HG03066 (cell line): ENCODE data around the gene SPOCK1.

Source experiments
- ATAC-seq: cut with Tn5 transposase; IDR thresholded peaks from one replicate; pipeline ENCODE4 v1.9.1; 2021; ENCODE audit warnings: low read depth; ENCODE audit not compliant: unreplicated experiment

SPOCK1 gene

DNA sequence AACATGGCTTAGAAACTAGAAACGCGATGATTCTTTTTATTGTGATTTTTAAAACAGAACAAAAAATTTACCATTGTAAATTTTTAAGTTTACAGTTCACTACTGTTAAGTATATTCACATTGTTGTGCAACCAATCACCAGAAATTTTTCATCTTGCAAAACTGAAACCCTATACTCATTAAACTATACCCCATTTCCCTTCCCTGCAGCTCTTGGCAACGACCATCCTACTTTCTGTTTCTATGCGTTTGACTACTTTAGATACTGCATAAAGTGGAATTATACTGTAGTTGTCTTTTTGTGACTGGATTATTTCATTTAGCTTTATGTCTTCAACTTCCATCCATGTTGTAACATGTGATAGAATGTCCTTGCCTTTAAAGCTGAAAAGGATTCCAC is 52.5 kb downstream of the SPOCK1 start:
- no peak for ATAC-seq

DNA sequence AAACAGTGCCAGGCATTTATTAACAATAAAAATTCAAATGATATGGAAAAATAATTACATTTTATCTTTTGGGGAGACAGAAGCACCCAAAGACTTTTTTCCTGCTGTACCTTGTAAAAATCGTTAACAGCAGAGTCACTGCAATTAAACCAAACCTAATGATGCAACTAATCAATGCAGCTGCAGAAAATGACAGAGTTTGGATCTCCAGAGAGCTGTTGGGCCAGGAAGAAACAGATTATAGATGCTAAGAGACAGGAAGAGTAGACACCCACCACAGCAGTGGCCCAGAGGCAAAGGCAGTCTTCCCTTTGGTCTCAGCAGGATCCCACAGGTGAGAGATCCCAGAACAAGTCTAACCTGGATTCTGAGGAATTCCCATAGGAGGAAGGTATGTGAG is 53.0 kb downstream of the SPOCK1 start:
- ATAC-seq, result no peak

DNA sequence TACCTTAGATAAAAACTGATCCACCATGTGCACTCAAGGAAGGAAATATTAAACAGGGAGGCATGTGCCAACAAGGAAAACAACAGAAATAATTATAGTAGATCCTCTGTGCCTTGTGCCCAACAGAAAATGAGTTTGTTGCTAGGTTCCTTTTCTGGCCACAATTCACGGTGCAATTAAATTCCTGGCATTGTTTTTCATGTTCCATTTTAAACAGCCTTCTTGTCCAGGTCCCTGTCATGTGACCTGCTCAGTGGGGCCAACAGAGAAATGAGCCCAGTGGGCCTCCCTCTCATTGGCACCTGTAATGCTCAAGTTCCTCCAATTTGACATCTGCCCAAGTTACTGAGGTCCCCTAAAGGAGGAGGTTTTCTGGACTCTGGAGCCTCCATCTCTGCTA is 56.5 kb downstream of the SPOCK1 start:
- ATAC-seq, result no peak

DNA sequence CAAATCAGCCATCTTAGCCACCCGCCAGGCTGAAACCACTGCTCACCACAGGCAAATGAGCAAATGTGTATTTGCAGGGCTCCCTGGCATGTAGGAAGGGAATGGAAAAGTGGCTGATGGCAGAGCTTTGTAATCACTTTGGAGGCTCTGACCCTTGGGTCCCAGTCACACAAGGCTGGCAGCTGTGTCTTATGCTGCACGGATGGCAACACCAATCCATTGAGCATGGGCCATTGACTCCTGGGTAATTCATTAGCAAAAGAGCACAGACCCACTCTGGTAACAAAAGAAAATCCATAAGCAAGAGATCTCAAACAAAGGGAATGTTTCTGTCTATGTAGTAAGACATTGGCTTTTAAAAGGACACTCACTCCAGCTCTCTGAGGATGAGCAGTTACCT is 57.6 kb downstream of the SPOCK1 start:
- ATAC-seq, result no peak

DNA sequence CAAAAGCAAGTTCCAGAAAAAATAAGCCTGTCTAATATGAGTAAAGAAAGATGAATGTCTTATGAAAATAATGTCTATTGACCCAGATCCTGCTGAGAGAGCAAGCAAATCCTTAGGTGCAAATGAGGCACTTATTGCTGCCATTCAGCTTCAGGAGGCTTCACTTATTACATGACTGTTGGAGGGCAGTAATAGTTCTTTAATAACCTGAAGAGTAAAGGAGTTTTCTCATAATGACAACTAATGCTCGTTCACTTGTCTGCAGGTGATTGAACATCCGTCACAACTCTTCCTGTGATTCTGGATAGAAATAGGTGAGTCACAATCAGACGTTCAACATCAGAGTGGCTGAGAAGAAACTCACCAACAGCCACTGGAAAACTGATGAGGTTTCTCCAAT is 58.3 kb downstream of the SPOCK1 start:
- ATAC-seq, result no peak

DNA sequence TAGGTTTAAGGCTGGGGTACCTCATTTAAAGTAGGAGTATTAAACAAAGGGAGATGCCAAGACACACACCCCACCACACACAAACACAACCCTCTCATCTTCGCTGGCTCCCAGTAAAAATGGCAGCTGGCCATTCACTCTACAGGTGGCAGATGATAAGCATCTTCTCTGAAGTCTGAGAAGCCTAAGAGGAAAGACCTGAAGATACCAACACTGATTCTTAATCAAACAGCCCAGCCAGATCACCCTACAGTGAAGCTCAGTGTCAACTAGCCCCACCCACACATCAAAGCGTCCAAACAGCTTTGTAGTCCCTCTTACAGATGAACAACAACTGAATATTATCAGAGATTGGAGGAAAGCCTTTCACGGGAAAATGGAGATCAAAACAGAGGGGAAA is 59.5 kb downstream of the SPOCK1 start:
- no peak for ATAC-seq

DNA sequence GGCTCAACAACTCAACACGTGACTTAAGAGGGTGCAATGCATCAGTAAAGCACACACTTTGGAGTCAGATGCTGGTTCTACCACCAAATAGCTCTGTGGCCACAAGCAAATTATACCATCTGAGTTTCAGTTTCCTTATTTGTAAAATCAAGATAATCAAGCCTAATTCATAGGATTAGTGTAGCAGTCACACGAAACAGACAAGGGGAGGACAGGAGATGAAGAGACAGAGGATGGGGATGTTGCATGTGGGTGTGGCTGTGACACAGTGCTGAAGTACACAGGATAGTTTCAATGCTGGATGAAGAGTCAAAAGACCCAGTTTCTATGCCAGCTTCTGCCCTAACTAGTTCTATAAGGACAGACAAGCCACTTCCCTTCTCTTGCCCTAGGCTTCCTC is 60.2 kb downstream of the SPOCK1 start:
- ATAC-seq, result no peak

DNA sequence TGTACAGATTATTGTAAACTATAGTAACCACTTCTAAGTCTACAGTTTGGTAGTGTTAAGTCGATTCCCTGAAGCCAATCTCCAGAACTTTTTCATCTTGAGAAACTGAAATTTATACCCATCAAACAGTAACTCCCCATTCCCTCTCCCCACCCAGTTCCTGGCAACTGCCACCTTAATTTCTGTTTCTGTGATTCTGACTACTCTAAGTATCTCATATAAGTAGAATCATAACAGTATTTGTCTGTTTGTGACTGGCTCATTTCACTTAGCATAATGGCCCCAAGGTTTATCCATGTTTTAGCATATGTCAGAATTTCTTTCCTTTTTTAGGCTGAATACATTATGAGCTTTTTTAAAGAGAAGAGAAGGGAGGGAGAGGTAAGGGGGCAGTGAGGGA is 61.4 kb downstream of the SPOCK1 start:
- ATAC-seq, result no peak

DNA sequence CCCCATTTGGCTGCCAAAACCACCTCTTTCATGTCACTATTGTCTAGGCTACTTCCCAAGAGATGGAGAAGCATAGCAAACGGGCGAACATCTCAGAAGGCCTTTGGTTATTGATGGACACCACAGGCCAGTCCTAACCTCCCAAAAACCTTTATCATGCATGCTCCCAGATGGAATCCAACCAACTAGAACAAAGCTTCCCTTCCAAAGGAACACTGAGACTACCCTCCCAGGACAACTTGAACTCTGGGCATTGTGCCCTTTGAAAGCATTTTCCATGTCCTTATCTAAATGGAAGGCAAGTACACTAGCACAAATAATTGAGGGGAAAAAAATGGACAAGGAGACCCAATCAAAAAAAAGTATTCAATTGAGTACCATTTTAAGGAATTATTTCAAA is 65.6 kb downstream of the SPOCK1 start:
- ATAC-seq, result no peak

DNA sequence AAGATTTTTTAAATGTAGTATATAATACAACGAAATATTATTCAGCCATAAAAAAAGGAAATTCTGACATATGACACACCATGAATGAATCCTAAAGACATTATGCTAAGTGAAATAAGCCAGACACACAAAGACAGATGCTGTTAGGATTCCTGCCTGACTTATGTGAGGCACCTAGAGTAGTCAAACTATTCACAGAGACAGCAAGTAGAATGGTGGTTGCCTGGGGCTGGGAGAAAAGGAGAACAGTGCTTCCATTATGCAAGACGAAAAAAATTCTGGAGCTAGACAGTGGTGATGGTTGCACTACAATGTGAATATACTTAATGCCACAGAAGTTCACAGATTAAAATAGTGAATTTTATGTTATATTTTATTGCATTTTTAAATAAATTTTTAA is 66.8 kb downstream of the SPOCK1 start:
- no peak for ATAC-seq

DNA sequence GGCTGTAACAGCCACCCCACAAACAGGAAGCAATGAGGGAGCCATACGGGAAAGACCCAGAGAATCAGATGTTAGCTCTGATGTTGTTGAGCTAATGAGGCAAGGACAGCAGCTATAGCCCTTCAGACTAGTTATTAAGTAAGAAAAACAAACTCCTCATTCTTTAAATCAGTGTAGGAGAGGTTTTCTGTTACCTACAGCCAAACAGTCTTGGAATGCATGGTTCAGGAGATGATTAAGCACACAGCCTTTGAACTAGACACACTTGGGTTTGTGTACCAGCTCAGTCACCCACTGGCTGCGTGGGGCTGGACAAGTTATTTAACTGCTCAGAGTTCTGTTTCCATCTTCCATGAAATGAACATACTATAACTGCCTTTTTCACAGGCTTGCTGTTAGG is 68.1 kb downstream of the SPOCK1 start:
- no peak for ATAC-seq

DNA sequence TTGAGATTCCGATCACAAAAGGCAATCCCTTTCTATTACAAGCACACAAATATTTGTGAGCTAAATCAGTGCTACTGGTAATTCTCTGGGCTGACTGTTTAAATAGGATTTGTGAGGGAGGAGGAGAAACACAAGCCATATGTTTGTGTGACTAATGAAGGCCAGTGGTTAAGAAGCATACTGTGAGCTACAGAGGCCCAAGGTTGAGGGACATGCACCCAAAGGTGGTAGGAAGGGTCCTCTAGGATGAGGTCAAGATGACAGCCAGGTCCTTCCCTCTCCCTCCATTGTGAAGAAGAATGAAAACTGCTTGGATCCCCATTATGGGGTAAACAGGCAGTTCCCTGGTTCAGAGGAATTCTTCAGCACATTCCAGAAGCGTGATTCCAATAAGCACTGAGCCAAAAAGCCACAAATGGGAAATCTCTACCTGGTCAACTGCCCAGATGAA is 83.9 kb downstream of the SPOCK1 start:
- ATAC-seq, result no peak

DNA sequence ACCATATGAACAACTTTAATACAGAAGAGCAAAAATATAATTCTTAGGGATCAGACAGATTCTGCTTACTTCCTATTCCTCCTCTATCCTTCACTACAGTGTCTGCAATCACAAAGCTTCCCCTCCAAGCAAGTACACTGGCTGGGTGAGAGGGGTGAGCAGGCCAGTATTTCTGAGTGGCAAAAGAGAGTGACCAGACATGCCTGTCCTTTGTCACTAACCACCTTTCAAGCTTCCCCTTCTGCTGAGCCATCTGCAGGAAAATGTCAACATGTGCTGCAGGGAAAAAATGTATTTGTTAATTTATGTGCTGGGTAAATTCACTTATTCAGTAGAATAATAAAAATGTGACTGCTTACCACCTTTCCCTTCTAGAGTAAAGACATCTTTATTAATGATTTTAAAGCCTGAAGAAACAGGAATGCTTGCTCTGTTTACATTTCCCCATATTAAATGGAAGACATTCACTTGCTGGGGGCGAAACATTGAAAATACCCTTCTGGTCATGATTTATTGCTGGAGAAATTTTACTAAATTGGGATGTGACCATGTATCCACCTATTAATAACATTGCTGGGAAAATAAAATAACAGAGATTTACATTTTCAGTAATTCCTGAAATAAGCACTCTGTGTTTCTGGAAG is 84.9 kb downstream of the SPOCK1 start:
- no peak for ATAC-seq

DNA sequence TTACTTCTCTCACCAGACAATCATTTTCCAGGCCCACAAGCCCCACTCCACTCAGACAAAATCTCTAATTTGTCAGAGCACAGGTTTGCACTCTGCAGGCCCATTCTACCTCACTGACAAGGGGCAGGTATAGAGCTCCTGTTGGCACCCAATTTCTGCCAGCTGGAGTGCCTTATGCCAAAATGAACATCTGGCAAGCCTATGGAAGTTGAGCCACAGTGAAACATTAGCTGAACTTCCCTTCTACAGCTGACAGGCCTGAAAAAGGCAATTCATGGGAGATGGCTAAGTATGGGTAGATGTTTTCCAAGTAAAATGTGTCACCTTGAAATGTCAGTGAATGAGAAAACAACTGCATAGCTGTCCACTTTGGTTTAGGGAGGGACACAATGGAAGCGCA is 87.0 kb downstream of the SPOCK1 start:
- ATAC-seq, result no peak

DNA sequence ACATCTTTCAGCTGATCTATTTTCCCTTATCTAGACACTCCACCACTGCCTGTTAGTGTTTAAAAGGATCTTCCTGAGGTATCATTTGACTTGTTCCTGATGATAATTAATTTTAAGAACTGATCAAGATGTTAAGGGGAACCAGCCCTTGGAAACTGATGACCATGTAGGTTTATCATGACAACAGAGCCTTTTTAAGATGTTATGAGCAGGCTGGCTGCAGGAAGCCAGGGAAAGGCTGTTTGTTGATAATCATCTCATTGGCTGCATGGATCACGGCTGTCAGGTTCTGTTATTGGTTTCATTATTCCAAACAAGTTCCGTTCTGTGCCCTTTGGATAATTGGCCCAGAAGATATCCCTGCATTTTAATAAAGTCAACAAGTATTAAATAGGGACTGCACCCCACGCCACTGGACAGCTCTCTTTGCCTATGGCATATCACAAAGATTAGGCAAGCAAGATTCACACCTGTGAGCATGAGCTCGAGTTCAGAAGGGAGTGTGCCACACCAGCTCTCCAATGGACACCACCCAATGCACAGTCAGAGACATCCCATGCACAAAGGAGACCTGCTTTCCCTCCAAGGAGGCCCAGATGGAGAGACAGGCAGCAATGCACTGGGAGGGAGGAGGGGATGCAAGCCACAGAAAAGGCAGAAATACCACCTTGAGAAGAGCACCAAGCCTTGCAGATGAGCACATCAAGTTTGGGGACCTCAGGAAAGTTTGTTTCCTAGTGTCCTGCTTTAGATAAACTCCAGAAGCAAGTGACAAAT is 88.7 kb downstream of the SPOCK1 start:
- ATAC-seq, result no peak

DNA sequence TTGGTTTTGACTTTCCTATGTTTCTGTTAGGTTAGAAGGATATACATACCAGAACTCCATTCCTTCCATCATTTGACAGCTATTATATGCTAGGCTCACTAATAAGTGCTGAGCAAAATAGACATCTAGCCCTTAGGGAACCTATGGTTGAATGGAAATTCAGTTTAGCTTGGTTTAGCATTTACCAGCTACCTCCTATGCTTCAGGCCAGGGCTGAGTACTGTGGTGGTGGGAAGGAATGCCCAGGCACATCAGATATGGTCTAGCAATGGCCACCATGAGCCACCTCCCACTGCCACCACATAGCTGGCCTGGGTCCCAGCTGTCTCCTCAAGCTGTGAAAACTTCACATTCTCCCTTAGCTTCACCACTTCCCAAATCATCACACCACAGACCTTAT is 89.4 kb downstream of the SPOCK1 start:
- no peak for ATAC-seq

DNA sequence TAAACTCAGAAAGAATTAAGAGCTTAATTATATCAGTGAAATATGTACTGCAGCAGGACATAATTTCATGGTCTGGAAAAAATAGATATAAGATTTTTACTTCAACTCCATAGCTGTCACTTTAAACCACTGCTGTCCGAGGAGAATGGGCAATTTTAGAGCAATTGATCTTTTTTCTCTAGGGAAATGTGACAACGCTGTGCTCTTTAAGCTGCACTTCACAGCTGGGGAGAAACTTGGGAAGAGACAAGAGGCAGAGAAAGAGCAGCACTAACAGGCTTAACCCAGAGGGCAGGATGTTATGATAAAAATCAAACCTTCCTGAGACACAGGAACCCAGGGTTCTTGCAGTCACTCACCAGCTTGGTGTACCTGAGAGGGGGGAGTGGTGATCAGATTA is 92.0 kb downstream of the SPOCK1 start:
- no peak for ATAC-seq

DNA sequence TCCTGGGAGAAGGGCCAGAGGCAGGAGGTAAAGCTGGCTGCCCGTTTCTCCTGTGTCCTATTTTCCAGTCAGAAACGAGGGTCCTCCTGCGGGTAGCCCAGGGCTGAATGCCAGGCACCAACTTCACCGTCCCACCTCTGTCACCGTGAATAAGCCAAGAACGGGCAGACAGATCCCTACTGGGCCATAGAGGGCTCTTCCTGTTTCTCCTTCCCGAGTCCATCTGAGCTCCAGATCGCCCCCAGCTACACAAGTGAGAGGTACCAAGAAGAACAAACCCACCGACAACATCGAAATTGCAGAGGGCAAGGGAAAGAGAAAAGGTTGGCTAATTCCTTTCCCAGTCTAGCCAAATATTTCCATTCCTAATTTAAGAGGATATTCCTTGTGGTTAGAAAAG is 93.7 kb downstream of the SPOCK1 start:
- no peak for ATAC-seq

DNA sequence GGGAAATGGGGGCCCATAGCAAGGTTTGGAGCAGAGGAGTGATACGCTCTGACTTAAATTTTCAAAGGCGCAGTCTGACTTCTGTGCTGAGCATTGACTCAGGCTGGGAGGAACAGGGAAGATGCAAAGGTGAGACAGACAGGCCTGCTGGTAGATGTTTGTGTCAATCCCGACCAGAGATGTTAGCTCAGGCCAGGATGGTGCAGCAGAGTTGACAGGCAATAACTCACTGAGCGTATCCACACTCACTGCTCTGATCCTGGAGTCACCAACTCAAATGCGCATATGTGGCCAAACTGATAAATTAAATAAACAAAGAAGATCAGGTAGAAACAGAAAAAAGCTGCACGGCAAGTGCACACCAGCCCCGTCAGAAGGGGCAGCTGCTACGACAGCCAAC is 95.3 kb downstream of the SPOCK1 start:
- no peak for ATAC-seq

DNA sequence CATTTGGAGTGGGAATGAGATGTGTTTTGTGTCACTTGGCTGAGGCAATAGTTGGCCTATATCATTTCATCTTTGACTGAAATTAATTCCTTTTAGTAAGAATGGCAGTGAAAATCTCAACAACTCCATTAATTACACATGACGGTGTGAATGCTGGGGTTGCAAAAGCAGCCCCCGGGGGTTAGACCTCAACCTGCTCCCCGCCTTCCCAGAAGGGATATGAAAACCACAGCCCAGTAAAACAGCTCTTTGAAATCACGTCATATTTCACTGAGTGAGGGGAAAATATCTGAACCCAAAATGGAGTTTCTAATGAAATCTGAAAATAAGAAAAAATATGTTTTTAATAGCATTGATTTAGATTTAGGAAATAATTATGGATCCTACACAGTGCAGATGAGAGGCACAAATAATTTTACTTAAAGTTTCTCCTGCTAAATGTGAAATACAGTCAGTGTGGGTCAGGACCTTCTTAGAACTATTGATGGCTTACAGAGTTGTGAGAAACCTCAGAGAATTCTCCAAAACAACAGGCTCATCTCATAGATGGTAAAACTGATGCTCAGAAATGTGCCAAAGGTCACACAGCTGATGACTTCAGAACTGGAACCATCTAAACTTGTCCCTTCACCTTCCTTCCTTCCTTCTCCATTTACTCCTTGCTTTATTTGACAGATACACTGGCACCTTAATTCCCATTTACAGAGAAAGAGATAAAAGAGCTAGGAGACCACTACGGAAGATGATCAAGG is 96.5 kb downstream of the SPOCK1 start:
- no peak for ATAC-seq

DNA sequence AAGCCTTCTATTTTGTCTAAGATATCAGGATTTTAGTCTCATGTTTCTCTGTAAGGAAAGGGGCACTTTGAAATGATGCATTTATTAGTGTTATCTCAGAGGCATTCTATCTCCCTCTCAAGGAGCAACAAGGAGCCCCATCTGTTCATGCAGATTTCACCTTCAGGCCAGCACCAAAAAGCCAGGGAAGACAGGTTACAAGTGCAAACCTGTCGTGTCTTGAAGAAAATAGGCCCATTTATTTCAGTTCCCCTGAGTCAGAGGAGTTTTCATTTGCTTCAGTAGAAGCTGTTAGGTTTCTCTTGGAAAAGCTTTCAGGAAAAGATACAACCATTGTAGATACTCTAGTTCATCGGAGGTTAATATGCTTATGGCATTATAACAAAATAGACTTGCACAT is 97.2 kb downstream of the SPOCK1 start:
- ATAC-seq, result no peak

DNA sequence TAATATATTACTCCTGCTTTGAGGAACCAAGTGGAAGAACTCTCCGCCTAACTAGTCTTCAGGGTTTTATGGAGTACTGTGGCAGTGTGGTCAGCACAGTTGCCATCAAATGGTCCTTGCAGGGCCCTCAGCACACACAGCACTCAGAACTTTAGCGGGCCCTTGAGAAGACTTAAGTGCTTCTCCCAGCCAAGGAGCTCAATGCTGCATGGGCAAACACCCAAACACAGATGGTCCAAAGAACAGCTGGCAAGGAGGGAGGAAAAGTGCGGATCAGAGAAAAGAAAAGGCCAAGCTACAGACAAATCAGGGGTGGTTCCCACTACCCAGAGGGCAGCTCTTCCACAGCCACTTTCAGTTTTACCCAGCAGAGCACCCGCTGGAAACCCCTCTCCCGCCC is 98.6 kb downstream of the SPOCK1 start:
- no peak for ATAC-seq
